Calu3 (cell line): ENCODE data around the gene SLC39A7. TPM values are rescaled to one million over a fixed set of nuclear protein-coding genes. Genes with fewer than 3 reads are reported as not detected.

ENCODE experiments used
- BruUV-seq: library from RNA; stranded (reverse); fragments of 400-500 nt; replicated peaks from 2 replicates; lab custom pipeline; 2021; lab: Mats Ljungman, UMichigan
- CTCF ChIA-PET: fragments of 300-600 bp; sonication (Branson Sonifier 250); formaldehyde crosslinking; loops from one replicate; lab custom pipeline; 2022; ENCODE audit warnings: antibody characterized with exemption; lab: Charles Lee
- DNase-seq: peaks from one replicate; pipeline ENCODE4 v3.0.0; 2022
- H3K27ac Mint-ChIP-seq: one replicate; pipeline ENCODE4 v1.8.0; 2022; ENCODE audit warnings: mixed read lengths; ENCODE audit not compliant: unreplicated experiment
- H3K27me3 Mint-ChIP-seq: one replicate; pipeline ENCODE4 v1.8.0; 2022; ENCODE audit warnings: mixed read lengths; ENCODE audit not compliant: unreplicated experiment
- H3K36me3 Mint-ChIP-seq: one replicate; pipeline ENCODE4 v1.8.0; 2022; ENCODE audit warnings: mild to moderate bottlenecking, moderate library complexity, mixed read lengths; ENCODE audit not compliant: insufficient read depth, unreplicated experiment
- H3K4me1 Mint-ChIP-seq: one replicate; pipeline ENCODE4 v1.8.0; 2022; ENCODE audit warnings: mild to moderate bottlenecking, low read depth, mixed read lengths; ENCODE audit not compliant: unreplicated experiment
- H3K4me3 Mint-ChIP-seq: one replicate; pipeline ENCODE4 v1.8.0; 2022; ENCODE audit warnings: mild to moderate bottlenecking, low read depth, moderate library complexity, mixed read lengths; ENCODE audit not compliant: unreplicated experiment
- H3K9me3 Mint-ChIP-seq: one replicate; pipeline ENCODE4 v1.8.0; 2022; ENCODE audit warnings: low read depth, mixed read lengths; ENCODE audit not compliant: unreplicated experiment
- intact Hi-C: fragments of 100-400 bp; cut with micrococcal nuclease; formaldehyde crosslinking; loops from one replicate; pipeline ENCODE4 v1.10.0; 2022; ENCODE audit not compliant: unreplicated experiment
- total RNA-seq: library from RNA; stranded (reverse); gene quantifications from 2 replicates; pipeline ENCODE4 v1.2.3, GENCODE V29; 2022
- TF ChIP-seq, protein P1 (sequence below): fragments of 200-600 bp; IDR thresholded peaks from one replicate; pipeline ENCODE4 v1.8.0; 2022; ENCODE audit warnings: antibody characterized with exemption; ENCODE audit not compliant: unreplicated experiment

SLC39A7 gene
- total RNA-seq, 1 experiment from 2014 or later: 201 TPM

DNA sequence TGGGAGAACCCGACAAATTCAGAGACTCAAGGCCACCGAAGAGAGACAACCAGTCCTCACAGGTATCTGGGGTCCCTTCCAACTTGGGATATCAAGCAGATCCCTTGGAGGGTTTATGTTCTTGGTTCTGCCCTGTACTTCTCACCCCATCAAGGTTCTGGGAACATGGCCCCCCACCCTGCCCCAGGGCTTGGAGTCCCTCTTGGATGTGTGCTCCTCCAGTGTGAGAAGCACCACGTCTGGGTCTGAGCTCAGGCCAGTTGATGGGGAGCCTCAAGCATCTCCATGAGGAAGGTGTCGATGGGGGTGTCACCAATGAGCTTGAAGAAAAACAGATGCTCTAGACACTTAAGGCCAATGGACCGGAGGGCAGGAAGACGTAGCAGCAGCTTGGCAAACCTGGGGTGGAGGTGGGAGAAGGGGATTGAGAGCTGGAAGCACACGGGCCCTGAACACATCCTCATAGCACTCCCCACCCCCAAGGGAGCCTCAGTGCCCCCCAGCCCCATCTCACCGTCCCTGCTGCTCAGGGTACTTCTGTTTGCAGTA is 6.2 kb upstream of the SLC39A7 start:
- CTCF ChIA-PET: no interaction called here
- no peak overlapping the region for H3K27ac Mint-ChIP-seq
- H3K4me1 Mint-ChIP-seq: peaks cover 37% of the 10 kb centered on the region
- TF ChIP-seq, protein P1, sequence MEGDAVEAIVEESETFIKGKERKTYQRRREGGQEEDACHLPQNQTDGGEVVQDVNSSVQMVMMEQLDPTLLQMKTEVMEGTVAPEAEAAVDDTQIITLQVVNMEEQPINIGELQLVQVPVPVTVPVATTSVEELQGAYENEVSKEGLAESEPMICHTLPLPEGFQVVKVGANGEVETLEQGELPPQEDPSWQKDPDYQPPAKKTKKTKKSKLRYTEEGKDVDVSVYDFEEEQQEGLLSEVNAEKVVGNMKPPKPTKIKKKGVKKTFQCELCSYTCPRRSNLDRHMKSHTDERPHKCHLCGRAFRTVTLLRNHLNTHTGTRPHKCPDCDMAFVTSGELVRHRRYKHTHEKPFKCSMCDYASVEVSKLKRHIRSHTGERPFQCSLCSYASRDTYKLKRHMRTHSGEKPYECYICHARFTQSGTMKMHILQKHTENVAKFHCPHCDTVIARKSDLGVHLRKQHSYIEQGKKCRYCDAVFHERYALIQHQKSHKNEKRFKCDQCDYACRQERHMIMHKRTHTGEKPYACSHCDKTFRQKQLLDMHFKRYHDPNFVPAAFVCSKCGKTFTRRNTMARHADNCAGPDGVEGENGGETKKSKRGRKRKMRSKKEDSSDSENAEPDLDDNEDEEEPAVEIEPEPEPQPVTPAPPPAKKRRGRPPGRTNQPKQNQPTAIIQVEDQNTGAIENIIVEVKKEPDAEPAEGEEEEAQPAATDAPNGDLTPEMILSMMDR: no peak
- no peak overlapping the region for H3K4me3 Mint-ChIP-seq
- H3K36me3 Mint-ChIP-seq: peaks cover 60% of the 10 kb centered on the region
- intact Hi-C loops: no loop called here
- no peaks in the 10 kb centered on the region for H3K9me3 Mint-ChIP-seq
- BruUV-seq: no TSS peak
- DNase-seq: no peak
- H3K27me3 Mint-ChIP-seq: peaks cover 39% of the 10 kb centered on the region

DNA sequence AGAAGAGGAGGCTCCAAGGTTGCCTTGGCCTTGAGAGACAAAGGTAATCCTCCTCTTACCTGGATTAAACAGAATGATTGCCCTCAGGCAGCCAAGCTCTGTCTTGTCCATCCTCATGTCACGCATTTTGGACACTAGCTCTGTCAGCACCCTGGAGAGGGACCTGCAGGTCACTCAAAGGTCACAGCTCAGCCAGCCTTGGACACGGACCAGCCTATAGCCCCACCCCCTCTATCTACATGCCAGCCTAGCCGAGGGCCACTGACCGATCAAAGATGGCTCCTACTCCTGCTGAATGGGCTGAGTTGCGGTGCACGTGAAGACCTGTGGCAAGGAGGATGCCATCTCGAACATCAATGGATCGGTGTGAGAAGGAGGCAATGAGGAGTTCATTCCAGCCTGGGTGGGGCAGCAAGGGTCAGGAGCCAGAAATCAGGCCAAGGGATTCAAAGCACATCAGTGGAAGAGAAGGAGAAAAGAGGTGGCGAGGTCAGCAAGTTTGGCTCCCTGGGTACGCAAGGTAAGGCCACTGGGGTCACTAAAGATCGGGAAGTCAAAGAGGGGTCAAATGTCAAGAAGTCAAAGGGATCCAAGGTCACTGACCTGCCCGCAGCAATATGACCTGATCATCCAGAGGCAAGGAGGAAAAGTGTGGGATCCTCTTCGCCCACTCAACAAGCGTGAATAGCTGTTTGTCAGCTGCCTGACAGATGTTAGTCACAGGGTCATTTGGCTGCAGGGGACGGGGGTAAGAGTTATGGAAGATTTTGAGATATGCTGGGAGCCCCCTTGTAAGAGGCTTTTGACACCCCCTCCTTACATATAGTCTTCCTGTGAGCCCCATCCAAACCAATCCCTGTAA is 5.1 kb upstream of the SLC39A7 start:
- TF ChIP-seq, protein P1: no peak
- BruUV-seq: no TSS peak
- Mint-ChIP-seq H3K4me1 (peaks cover 37% of the 10 kb centered on the region), H3K36me3 (peaks cover 70% of the 10 kb centered on the region), H3K27ac (no peak overlapping the region), H3K4me3 (no peak overlapping the region), H3K27me3 (peaks cover 29% of the 10 kb centered on the region), H3K9me3 (no peaks in the 10 kb centered on the region)
- DNase-seq: no peak
- CTCF ChIA-PET: no interaction called here
- intact Hi-C loops: no loop called here

DNA sequence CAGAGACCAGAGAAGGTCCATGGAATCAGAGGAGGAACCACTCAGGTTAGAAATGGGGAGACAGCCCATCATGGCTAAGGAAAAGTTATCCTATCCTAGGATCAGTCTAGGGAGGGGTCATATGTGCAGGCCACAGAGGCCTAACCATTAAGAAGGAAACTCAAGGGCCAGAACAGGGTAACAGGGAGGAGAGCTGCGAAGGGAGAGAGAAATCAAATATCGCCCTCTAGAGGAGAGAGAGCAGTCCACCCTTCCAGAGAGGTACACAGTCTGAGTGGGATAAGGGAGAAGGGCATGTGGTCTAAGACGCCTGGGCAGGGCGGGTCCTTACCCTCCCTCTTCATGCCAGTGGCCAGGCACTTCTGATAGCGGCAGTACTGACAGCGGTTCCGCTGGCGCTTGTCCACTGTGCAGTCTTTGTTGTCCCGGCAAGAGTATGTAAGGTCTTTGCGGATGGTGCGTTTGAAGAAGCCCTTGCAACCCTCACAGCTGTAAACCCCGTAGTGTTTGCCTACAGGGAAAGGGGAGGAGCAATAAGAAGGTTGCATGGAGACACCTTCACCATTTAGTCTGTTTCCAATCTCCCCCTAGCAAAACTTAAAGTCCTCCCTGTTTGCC is 3.1 kb upstream of the SLC39A7 start:
- CTCF ChIA-PET: interaction anchor here (0.6 to 1.7 kb wide), 5 partner anchors 11 to 185 kb away, joined by 3 to 10 read pairs (median 3); no protein-coding TSS in a partner anchor
- Mint-ChIP-seq H3K4me1 (peaks cover 38% of the 10 kb centered on the region), H3K4me3 (peak overlapping the region; percentile 97), H3K36me3 (peaks cover 89% of the 10 kb centered on the region), H3K27ac (no peak overlapping the region), H3K9me3 (no peaks in the 10 kb centered on the region), H3K27me3 (peaks cover 9% of the 10 kb centered on the region)
- intact Hi-C loops: no loop called here
- DNase-seq: peak; percentile 57
- TF ChIP-seq, protein P1: peak; percentile 80
- BruUV-seq: no TSS peak

DNA sequence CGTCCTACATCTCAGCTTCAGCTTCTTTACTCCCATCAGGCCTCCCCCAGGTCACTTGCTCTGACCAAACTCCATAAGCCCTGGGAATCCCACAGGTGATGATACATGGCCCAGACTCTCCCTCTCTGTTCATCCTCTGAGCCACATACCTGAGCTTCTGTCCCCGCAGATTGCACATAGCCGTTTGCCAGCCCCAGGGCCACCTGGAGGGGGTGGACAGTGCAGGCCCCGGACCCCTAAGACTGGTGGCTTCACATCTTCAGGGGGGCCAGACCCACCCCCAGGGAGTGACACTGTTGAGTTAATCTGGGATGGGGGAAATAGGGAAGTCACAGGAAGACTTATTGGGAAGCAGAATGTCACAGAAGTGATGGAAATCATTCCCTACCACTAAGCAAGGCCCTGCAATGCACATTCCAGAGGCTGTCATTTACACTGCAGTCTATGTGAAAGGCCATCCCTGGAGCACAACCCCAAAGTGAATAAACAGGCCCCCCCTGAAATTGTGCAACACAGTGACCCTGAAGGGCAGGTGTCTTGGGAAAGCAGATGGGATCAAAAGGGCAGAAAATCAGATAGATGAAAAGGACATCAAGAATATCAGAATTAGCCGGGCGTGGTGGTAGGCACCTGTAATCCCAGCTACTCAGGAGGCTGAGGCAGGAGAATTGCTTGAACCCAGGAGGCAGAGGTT is 2.4 kb upstream of the SLC39A7 start:
- Mint-ChIP-seq H3K4me1 (peaks cover 46% of the 10 kb centered on the region), H3K36me3 (peaks cover 89% of the 10 kb centered on the region), H3K27me3 (peaks cover 1% of the 10 kb centered on the region), H3K9me3 (no peaks in the 10 kb centered on the region), H3K27ac (peak overlapping the region; percentile 97), H3K4me3 (peak overlapping the region; percentile 97)
- no TSS peak for BruUV-seq
- TF ChIP-seq, protein P1: no peak
- DNase-seq: no peak
- intact Hi-C loops: no loop called here
- CTCF ChIA-PET: interaction anchor here (0.7 to 1.7 kb wide), 2 partner anchors 12 to 50 kb away, joined by 3 to 10 read pairs; no protein-coding TSS in a partner anchor
